Effector CD8-positive, alpha-beta T cell (primary cell): ENCODE measurements around the gene TNS3.

ENCODE experiments used
- DNase-seq: peaks from one replicate; lab custom pipeline; 2025; lab: John Stamatoyannopoulos, UW

Gene TNS3

DNA sequence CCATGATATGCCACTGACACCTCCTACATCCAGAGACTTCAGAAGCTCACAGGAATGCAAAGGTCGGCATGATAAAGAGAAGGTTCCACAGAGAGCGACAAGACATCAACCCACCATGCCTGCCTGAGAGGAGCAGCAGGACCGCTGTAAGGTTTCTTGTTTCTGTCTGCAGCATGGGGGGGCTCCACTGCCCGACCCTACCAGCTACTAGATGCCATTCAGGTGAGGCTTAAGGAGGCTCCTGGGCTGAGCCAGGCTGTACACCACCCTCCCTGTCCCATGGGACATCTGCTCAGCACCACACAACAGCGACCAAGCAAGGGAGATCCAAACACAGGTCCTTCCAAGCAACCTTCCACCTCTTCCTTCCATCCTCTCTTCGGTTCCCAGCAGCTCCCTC lies 234.6 kb downstream of the TNS3 start:
- DNase-seq: no peak

DNA sequence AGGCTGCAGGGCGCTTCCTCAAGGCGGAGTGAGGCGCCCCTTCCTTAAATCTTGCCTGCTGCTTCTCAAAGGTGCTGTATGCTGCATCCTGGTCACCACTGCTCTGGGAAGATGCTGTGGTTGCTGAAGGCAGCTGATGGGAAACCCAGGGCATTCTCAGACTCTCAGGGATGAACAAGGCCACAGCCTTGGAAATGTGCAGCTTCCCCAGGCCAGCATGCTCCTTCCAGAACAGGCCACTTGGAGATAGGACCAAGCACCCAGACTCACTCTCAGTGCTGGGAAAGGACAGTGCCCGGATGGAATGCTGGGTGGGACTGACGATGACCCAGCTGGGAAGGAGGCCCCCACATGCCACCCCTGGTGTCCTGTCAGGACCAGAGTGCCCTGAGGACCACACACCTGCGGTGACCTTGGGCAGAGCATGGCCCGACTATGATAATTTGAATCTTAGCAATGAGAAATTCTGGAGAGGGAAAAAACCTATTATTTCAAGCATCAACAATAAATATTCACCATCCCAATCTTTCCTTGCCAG lies 235.5 kb downstream of the TNS3 start:
- DNase-seq: no peak

DNA sequence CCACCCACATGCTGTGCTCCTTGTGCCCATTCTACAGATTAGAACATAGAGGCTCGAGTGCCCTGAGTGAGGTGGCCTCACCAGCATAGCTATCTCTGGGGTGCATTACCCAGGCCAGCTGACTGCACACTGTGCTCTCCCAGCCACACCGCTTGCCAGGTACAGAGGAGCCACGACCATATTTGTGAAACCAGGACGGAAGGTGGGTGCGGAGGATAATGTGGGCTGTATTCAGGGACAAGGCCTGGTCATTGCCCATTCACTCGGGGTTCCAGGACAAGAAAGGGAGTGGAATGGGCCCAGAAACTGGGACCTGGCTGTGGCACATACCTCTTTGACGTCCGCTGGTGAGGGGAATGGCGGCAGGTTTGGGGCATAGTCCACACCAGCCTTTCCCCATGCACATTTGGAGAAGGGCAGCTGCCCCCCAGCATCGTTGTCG lies 236.0 kb downstream of the TNS3 start:
- DNase-seq: no peak

DNA sequence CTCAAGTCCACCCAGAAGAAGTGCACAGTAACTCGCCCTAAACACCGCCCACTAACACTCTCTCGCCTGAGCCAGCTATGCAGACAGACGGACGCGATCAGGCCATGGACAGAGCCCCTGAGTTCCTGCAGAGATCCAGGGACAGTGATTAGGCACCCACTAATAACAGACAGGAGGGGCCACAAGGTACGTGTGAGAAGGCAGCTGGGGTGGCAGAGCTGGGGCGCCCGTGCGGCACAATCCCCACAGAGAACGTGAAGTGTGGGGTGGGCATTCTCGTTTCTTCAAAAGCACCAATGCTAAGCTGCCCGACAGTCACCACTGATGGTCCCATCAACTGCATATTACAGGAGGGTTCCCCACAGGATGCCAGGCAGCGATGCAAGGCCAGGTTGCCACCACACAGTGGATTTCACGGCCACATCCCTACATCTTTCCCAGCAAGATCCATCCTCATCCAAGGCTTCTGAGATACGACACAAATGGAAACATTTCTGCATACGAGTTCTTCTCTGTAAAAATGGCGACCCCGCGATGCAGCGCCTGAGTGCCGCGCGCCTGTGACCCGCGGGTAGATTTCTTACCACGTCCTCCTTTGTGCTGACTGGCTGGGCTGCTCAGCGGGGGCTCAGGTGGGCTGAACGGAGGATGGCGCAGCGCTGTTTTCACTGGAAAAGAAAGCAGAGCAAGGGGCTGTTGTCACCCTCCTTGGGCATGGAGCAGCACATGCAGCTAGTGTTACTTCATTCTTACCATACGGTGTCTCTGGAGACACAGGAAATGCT lies 237.5 kb downstream of the TNS3 start:
- DNase-seq: no peak

DNA sequence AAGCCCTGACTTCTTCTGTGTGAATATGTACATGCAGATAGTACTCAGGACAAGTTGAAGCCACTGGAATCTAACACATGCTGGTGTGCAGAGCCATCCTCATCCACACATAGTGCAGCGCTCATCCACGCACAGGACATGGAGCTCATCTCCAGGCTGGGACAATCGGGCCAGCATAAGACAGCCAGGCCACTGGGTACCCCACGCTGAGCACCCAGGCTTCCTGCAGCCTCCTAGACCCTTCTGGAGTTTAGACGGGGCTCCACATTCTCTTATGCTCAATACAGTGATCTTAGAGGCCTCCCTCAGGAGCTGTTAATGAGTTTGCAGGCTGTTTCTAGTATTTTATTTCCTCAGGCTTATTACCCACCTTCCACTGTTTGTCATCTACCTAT lies 238.9 kb downstream of the TNS3 start:
- no peak for DNase-seq

DNA sequence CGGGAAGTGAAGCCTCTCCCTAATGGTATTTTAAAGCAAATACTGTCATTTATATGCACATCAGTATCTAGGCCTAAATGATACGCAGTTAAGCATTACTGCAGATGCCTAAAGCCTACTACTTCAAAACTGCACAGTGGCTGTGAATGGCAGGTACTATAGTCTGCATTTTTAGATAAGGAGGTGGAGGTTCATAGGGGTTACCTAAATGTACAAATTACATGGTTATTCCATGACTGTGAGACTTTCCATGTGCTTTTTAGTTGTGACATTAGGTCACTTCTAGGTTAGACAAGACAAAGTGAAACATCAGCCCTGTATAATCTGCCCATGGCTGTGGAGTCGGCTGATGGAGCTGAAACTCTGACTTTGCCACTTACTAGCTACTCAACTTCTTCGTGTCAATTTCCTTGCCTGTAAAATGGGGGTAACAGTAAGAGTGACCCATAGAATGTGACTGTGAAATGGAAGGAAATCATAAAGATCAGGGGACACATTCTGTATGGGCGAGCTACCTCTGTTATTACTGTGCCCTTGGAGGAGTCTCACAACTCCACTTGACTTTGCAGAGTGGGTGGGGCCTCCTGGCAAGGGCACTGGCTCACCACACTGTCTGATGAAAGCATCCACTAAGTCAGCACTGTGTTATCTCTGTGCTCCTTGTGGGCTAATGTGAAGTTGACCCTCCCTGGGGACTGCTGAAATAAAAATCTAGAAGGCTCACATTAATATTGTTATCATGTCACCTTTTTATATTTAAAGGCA lies 239.4 kb downstream of the TNS3 start:
- DNase-seq: no peak

DNA sequence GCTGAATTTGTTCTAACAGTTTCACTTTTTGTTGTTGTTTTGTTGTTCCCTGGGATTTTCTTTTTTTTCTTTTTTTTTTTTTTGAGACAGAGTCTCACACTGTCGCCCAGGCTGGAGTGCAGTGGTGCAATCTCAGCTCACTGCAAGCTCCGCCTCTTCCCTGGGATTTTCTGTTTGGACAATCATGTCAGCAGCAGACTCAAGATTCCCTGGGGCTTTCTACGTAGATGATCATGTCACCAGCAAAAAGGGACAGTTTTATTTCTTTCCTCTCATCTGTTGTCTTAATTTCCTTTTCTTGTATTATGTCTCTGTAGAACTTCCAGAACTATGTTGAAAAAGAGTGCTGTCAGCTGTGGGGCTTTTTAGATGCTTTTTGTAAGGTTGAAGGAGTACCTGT lies 241.4 kb downstream of the TNS3 start:
- DNase-seq: no peak

DNA sequence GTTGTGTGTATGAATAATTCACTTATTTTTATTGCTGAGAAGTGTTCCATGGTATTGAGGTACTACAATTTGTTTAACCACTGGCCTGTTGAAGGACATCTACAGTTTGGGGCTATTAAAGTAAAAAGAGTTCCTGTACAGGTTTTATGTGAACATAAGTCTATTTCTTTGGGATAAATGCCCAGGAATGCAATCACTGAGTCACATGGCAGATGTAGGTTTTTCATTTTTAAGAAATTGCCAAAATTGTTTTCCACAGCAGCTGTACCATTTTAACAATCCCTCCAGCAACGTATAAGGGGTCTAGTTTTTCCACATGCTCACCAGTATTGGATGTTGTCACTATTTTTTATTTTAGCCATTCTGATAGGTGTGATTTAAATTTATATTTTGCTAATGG lies 243.9 kb downstream of the TNS3 start:
- no peak for DNase-seq

DNA sequence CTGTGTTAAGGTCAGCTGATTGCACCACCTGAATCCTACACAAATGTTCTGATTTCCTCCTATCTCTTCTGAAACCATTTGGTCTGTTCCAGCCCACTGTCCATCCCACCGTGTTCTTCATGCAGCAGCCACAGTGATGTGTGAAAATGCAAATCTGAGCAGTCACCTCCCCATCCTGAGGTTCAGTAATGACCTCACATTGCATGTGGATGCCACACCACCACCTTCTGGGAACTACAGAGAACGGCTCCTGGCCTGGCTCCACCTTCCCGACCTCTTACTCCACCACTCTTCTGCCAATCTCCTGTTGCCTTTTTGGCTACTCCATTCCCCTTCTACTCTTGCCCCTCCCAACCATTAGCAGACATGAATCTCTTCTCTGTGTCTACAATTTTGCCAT lies 244.4 kb downstream of the TNS3 start:
- no peak for DNase-seq

DNA sequence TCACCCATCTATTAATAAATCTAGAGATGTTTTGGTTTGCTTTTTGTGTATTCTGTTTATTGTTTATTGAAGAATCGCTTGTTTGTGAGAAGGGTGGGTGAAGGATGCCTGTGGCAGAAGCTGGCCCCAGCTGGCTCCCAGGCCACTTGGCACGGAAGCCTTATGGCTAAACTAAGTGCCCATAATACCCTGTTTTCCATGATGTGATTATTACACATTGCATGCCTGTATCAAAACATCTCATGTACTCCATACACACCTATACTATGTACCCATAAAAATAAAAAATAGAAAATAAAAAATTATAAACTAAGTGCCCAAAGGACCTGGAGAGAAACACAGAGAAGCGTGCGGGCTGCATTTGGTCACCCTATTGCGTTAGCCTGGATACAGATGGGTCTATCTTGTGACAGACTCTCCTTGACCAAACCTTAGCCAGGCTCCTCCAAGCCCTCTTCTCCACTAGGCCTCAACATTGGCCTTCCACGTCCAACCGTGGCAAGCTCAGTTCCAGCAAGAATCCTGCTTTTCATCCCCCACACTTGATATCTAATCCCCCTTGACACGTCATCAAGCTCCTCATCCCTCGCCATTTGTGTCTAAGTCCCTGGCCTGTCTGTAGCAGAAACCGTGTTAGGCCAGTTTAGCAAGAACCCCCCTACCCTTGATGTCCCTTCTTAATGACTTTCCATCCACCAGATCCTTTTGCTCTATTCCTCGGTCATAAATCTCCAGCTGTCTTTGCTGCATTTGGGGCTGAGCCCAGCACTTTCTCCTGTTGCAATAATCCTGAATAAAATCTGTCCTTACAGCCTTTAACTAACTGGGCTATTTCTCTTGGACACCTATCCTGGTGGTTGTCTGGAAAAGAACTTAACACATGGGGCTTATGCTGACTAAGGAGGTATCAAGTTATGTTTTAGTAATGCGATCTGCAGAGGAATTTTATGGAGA lies 245.2 kb downstream of the TNS3 start:
- DNase-seq: no peak

DNA sequence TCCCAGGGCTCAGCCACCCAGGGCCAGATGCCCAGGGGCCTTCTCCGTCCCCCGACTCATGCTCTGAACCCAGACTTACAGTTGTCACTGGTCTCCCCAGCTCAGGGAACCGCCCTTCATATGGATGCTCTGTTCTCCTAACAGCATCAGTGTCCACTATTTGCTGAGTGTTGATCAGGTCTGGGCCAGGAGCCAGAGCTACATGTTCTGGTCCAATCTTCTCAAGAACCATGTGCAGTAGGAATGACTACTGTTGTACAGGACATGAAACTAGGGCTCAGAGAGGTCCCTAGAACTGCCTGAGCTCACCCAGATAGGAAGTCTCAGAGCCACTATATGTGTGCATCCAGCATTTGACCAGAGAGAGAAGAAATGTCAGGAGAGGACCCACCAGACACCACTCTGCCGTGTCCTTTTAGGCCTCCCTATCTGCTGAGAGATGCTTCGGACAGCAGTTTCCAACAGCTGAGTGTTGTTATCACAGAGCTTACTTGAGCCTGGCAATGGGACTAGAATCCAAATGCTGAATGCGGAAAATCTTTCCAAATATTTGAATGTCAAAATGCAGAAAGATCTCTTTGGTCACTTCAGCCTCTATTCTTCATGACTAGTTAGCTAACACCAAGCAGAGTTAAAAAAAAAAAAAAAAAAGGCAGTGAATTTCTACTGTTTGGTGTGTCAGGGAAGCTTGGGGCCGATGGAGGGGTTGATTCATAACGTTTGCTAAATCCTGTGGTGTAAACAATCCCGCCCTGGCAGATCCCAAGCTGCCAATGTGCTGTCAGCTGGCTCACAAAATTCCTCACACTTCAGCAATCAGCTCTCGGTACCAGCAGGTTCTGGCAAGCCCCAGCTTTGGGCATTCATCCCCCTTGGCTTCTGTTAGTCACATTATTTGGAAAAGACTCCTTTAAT lies 246.1 kb downstream of the TNS3 start:
- no peak for DNase-seq

DNA sequence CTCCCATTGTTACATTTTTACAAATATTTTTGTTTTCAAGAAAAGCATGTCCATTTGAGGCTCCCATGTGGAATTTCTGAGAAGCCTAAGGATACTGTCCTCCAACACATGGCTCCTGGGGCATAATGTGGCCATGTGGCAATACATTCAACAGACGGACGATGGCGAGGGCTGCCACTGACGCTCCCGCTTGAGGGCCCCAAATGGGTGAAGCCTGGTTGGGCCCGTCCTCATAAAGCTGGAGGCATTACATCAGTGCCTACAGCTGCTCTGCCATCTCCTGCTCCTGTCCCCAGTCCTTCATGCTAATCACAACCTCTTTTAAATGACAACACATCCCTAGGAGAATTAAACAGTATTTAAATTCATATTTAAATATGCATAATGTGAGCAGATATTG lies 246.8 kb downstream of the TNS3 start:
- DNase-seq: no peak

DNA sequence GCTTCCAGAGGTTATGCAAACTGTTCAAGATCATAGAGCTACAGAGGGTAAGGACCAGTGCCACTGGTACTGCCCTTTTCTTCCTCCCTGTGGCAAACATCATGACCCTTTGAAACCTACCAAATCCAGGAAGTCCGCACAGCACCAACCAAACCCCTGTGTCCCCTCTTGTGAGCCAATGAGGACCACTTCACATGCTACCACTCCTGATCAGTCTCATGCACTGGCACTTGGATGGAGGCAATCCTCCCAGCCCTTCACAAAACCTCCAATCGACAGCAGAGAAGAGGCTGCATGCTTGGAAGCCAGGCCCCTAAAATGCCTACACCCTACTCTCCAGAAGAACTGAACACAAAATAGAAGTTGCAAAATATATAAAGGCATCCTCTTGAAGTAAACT lies 248.0 kb downstream of the TNS3 start:
- DNase-seq: no peak

DNA sequence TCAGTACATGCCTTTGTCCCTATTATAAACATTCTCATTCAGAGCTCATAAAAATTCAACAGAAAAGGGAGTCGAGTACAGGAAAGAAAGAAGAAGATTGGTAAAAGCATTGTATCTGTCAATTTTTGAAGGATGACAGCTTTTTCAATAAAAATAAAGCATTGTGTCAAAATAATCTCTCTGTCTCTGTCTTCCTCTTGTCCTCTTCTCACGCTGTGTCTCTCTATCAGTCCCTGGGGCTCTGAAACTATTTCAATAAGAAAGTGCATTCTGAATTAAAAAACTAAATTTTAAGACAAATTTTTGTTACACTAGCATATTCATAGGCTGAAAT lies 248.4 kb downstream of the TNS3 start:
- no peak for DNase-seq

DNA sequence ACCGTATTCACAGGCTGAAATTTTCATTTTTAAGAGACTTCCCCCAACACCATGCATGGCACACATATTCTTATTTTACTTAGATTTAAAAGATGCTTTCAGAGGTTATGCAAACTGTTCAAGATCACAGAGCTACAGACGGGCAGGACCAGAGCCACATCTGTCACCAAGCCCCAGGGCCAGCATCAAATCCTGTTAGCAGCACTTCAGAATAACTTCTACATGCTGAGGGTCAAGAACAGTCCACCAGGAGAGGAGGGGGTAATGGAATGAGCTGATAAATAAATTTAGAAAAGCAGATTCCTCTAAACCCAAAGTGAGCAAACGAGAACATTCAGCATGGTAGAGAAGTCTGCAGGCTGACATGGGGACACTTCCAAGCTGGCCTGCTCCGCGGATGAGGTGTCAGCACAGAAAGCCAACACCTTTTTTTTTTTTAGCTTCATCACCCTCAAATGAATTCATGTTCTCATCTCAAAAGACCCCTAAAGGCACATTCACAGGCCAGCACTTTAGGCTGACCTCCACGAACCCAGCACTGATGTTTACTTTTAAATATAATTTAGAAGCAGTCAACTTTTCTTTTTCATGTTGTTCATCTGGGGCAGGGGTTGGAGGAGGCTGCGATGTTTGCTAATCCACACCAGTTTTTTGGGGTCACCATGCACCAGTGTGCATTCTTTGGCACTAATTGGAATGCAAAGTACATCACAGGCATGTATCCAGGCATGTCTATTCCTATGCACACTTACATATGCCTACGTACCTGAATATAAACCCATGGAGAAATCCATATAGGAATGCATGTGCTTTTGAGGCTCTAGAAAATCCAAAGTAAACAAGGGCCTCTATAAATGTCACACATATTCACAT lies 249.0 kb downstream of the TNS3 start:
- DNase-seq: no peak

DNA sequence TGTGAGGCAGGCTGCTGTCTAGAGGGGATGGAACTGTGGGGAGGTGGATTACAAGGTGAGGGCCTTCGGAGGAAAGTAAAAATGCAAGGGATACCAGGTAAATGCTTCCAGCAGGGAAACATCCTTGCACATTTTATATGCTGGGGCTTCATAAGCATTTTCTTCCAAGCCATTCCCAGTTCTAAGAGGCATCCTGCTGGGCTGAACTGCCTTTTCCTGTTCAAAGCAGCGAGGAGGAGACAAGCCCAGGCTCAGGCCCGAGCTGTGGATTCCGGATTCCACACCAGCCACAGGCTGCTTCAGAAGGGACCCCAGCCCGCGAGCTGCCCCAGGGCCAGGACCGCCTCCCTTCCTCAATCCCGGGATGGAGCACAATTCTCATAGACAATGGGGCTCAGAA lies 249.7 kb downstream of the TNS3 start:
- DNase-seq: no peak

DNA sequence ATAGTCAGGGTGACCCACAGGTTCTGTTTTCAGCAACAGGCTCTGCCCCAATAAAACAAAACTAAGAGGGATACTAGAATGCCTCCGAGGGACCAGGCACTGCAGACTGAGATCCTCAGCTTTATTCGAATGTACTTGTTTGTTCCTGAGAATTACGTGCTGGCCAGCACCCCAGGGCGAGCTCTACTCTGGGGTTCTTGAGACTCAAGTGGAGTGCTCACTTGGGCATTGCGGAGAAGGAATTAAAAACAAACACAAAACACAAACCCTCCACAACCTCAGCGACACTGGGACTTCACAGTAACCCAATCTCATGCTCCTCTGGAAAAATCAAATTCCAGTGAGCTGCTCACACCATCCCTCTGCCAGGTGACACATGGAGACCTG lies 250.7 kb downstream of the TNS3 start:
- DNase-seq: no peak

DNA sequence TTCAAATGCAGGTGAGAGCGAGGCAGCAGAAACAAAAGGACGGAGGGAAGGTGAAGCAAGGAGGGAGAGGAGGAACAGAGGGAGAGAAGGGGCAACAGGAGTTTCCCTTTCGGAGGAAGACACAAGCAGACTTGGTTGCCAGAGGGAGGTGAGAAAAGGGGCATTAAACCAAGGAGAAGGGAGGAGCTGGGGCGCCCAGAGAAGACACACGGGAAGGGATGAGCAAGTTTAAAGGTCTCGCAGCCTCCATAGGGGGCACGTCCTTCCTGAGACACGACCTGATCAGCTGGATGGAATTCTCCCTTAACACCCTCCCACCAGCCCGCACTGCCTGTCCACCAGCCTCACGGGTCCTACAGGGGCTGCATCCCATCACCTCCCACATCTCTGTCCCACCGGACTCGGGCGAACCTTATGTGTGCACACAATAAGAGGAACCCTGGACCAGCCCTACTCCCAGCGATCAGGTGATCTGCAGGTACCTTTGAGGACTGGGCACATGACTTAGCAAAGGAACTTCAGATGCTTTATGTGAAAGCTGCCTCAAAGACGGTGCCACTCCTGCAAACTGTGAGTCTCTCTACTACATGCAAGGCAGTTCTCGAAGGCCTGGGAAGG lies 251.2 kb downstream of the TNS3 start:
- no peak for DNase-seq

DNA sequence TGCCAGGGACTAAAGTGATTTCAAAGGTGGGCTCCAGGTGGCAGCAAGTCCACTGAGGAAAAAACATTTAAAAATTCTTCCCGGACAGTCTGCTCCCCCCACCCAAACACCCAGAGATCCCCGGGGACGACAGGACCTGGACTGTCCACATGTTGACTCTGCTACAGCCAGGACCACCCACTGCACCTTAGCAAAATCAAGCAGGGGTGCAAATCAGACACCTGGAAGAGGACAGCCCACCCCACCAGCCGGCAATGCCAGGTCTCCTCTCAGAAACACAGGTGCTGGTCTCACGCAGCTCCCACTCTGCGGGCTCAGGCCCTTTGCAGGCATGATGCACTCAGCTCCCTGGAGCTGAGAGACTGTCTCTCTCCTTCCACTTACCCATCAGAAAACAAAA lies 251.9 kb downstream of the TNS3 start:
- DNase-seq: no peak
